Left cardiac atrium (tissue), 4 donors: ENCODE results near the gene CARD14. TPM values are rescaled to one million over a fixed set of nuclear protein-coding genes. Genes with fewer than 3 reads are reported as not detected.
"Not testable (repeated sequence)": the region's sequence is repeated elsewhere in the genome, so short reads cannot be mapped to it uniquely, and the experiment has no call there.

Experiments
- ATAC-seq, 2 donors: fragments of 200-7000 bp; cut with Tn5 transposase; one replicate each; pipeline ENCODE4 v1.9.1; 2020; ENCODE audit warnings: mild to moderate bottlenecking in 2 of 2, moderate library complexity in 2 of 2
- DNase-seq: peaks from one replicate; pipeline ENCODE4 v3.0.0-alpha.2; 2020
- intact Hi-C, 2 donors: fragments of 100-400 bp; cut with DNase I; formaldehyde crosslinking; loops; one replicate each; pipeline versions ENCODE4 v1.14.1 to v1.15.1; 2022 to 2023
- total RNA-seq, 2 donors: library from RNA; stranded (reverse); fragmentation: NEBNext Ultra II Directional; extraction: Animal tissue kit (Norgen Biotek cat#: 25700); gene quantifications; one replicate each; pipeline ENCODE4 v1.2.1, GENCODE V29; 2021
- donor health status: DM: no; HTN: yes; CAD: no.
- donor health status: DM: no; HTN: yes; CAD: no; lungs with severe emphysema.
- donor health status: DM: yes; HTN: yes; CAD: no.
- donor health status: Dilated cardiomyopathy.

CARD14 gene
- total RNA-seq, 2 donors from 2014 or later = not detected

GRCh38 chr17:80180192-80180591 is 10.4 kb downstream of the CARD14 start:
- no peak for ATAC-seq
- no peak for DNase-seq
- intact Hi-C loops = no loop called here

GRCh38 chr17:80181431-80181830 is 11.6 kb downstream of the CARD14 start:
- no peak for DNase-seq
- intact Hi-C loops = no loop called here
- no peak for ATAC-seq

GRCh38 chr17:80182118-80182844 is 12.5 kb downstream of the CARD14 start:
- ATAC-seq = no peak
- no peak for DNase-seq
- intact Hi-C loops = no loop called here

GRCh38 chr17:80182845-80183223 is 13.0 kb downstream of the CARD14 start:
- no peak for ATAC-seq

GRCh38 chr17:80183581-80184422 is 14.0 kb downstream of the CARD14 start:
- DNase-seq = no peak
- ATAC-seq = no peak
- intact Hi-C loops = no loop called here

More at GRCh38 chr17:80182845-80183223, 13.0 kb downstream of the CARD14 start:
- intact Hi-C loops = no loop called here
- no peak for DNase-seq

GRCh38 chr17:80184423-80184714 is 14.5 kb downstream of the CARD14 start:
- no peak for DNase-seq
- intact Hi-C loops = no loop called here
- no peak for ATAC-seq

GRCh38 chr17:80185968-80186367 is 16.1 kb downstream of the CARD14 start:
- intact Hi-C loops = no loop called here
- no peak for DNase-seq
- ATAC-seq = no peak

GRCh38 chr17:80187090-80187489 is 17.3 kb downstream of the CARD14 start:
- ATAC-seq = peak in 1 of 2 donors; percentile 28
- no peak for DNase-seq
- intact Hi-C loops = no loop called here

- peak; percentile 69 to 80 for ATAC-seq
These were observed 17.7 kb downstream of the CARD14 start for GRCh38 chr17:80187515-80187941.

GRCh38 chr17:80189611-80190010 is 19.8 kb downstream of the CARD14 start:
- intact Hi-C loops = no loop called here
- ATAC-seq = no peak
- DNase-seq = no peak

More at GRCh38 chr17:80187515-80187941, 17.7 kb downstream of the CARD14 start:
- intact Hi-C loops = no loop called here
- peak; percentile 76 for DNase-seq

GRCh38 chr17:80190716-80191115 is 20.9 kb downstream of the CARD14 start:
- DNase-seq (no peak), ATAC-seq (no peak)

GRCh38 chr17:80191192-80191591 is 21.4 kb downstream of the CARD14 start:
- DNase-seq = no peak
- intact Hi-C loops = no loop called here

More at GRCh38 chr17:80190716-80191115, 20.9 kb downstream of the CARD14 start:
- intact Hi-C loops = no loop called here

GRCh38 chr17:80191865-80192661 is 22.2 kb downstream of the CARD14 start:
- no peak for DNase-seq
- intact Hi-C loops = no loop called here
- ATAC-seq = peak in 1 of 2 donors; percentile 37

More at GRCh38 chr17:80191192-80191591, 21.4 kb downstream of the CARD14 start:
- ATAC-seq = no peak

GRCh38 chr17:80195141-80195540 is 25.3 kb downstream of the CARD14 start:
- intact Hi-C loops = no loop called here
- ATAC-seq (no peak), DNase-seq (no peak)

GRCh38 chr17:80195671-80196529 is 26.1 kb downstream of the CARD14 start:
- DNase-seq = no peak
- intact Hi-C loops = no loop called here
- ATAC-seq = no peak

- intact Hi-C loops = no loop called here
- peak in 1 of 2 donors; percentile 58 for ATAC-seq
- DNase-seq = no peak
These were observed 26.8 kb downstream of the CARD14 start for GRCh38 chr17:80196652-80197051.

- intact Hi-C loops = no loop called here
- ATAC-seq = no peak
- DNase-seq = no peak
These were observed 28.4 kb downstream of the CARD14 start for GRCh38 chr17:80198144-80198661.

GRCh38 chr17:80199295-80199694 is 29.5 kb downstream of the CARD14 start:
- intact Hi-C loops, ATAC-seq, DNase-seq: not testable (repeated sequence)
